ENCODE measurements around the gene TMEM204.

GRCh38 chr16:1552129-1552528, 18.7 kb downstream of the TMEM204 start:
- TF ChIP-seq CTCF (IDR thresholded peaks at IDR 0.05) (no peak), POLR2A (IDR thresholded peaks at IDR 0.05) (no peak)
